Measurements from ENCODE around the gene LRRC49. TPM values are rescaled to one million over a fixed set of nuclear protein-coding genes. Genes with fewer than 3 reads are reported as not detected.
"Not testable (repeated sequence)": the region's sequence is repeated elsewhere in the genome, so short reads cannot be mapped to it uniquely, and the experiment has no call there.

LRRC49 gene
- total and polyA plus RNA-seq, 4 donors, result 11.0 to 15.2 (median 12.0) TPM

DNA sequence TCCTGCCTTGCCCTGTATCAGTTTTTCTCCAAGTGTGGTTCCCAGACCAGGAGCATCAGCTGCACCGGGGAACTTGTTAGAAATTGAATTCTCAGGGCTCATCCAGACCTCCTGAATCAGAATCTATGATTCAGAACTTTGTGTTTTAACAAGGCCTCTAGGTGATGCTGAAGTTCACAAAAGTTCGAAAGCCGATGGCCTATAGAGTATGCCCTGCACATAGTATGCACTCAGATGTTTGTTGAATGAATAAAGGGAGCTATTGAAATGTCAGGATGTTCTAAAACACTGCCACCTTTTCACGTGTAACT lies 38.0 kb upstream of the LRRC49 start:
- H3K4me1 ChIP-seq (ENCODE audit: control insufficient read depth in 1 of 2, insufficient read depth in 2 of 2, low read length in 2 of 2), result no peaks in the 10 kb centered on the region
- H3K9me3 ChIP-seq (ENCODE audit: control insufficient read depth, low read length), result no peaks in the 10 kb centered on the region
- H3K27me3 ChIP-seq (ENCODE audit: control insufficient read depth in 1 of 2, insufficient read depth in 2 of 2, low read length in 1 of 2), result no peaks in the 10 kb centered on the region
- no peak for DNase-seq
- ATAC-seq (ENCODE audit: low FRiP score), result no peak
- H3K27ac ChIP-seq (ENCODE audit: low read depth in 1 of 2, low read length in 2 of 2), result peak overlapping the region; percentile 82 to 83
- intact Hi-C loops (cut with DNase I), result no loop called here
- peak overlapping the region; percentile 72 to 73 for H3K4me3 ChIP-seq (ENCODE audit: low read length in 2 of 2)
- 26 to 34% methylated on average over 4 of the region's 4 CpGs for WGBS, 2 donors
- peaks cover 0 to 2% of the 10 kb centered on the region in 2 donors for H3K36me3 ChIP-seq (ENCODE audit: control insufficient read depth in 1 of 2, insufficient read depth in 2 of 2, low read length in 1 of 2)

DNA sequence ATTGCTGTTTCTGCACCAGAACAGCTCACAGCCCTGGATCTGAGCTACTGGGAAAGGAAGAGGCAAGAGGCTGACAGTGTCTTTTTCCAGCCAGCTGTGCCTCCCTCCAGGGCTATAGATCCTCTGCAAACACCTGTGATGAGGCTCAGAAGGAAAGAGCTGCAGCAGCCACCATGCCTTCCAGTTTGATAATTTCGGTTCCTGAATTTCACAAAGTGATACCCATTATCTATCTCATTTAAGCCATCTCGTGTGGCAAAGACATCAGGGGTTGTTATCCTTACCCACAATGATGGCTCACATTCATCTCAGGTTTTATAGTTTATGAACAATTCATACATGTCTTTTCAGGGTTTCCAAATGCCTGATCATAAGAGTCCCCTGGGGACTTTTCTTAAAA lies 36.9 kb upstream of the LRRC49 start:
- no peak overlapping the region for H3K4me3 ChIP-seq (ENCODE audit: low read length in 2 of 2)
- no peak for ATAC-seq (ENCODE audit: low FRiP score)
- no peaks in the 10 kb centered on the region for H3K4me1 ChIP-seq (ENCODE audit: control insufficient read depth in 1 of 2, insufficient read depth in 2 of 2, low read length in 2 of 2)
- peak overlapping the region in 1 of 2 donors; percentile 19 for H3K27ac ChIP-seq (ENCODE audit: low read depth in 1 of 2, low read length in 2 of 2)
- no peaks in the 10 kb centered on the region for H3K9me3 ChIP-seq (ENCODE audit: control insufficient read depth, low read length)
- 81 to 84% methylated on average over 2 of the region's 2 CpGs for WGBS, 2 donors
- no peak for DNase-seq
- H3K27me3 ChIP-seq (ENCODE audit: control insufficient read depth in 1 of 2, insufficient read depth in 2 of 2, low read length in 1 of 2), result no peaks in the 10 kb centered on the region
- H3K36me3 ChIP-seq (ENCODE audit: control insufficient read depth in 1 of 2, insufficient read depth in 2 of 2, low read length in 1 of 2), result peaks cover 0 to 2% of the 10 kb centered on the region in 2 donors
- intact Hi-C loops (cut with DNase I), result no loop called here

DNA sequence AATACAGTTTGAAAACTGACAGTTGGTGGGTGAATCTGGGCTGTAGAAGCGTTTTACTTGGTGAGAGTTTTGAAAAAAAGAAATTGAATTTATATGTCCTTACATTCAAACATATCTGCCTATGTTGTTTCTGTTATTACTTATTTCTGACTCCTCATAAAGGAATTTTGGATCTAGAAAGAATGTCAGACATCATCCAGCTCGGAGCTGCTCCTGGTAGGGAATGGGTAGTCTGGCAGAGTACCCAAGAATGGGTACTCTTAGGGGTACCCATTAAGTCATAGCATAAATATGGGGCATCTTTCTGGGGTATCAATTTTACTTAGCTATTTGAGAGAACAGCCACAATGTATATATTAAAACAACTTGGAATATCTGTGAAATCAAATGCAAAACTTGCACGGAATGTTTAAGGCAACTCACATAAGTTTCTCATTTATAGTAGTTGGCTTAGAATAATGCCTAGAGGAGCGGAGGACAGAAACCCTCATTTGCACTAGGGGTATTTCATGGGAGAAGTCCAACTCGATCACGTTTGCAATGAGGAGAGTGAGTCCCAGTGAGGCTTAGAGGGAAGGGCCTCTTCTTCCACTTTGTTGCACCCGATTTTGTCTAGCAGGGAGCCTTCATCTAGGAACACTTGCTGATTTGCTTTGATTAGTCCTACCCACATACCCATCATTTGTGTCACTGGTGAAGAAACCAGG lies 36.3 kb upstream of the LRRC49 start:
- no peak for DNase-seq
- intact Hi-C loops (cut with DNase I), result no loop called here
- Histone ChIP-seq H3K36me3 (ENCODE audit: control insufficient read depth in 1 of 2, insufficient read depth in 2 of 2, low read length in 1 of 2) (peaks cover 0 to 2% of the 10 kb centered on the region in 2 donors), H3K4me3 (ENCODE audit: low read length in 2 of 2) (no peak overlapping the region), H3K27me3 (ENCODE audit: control insufficient read depth in 1 of 2, insufficient read depth in 2 of 2, low read length in 1 of 2) (no peaks in the 10 kb centered on the region), H3K9me3 (ENCODE audit: control insufficient read depth, low read length) (no peaks in the 10 kb centered on the region), H3K27ac (ENCODE audit: low read depth in 1 of 2, low read length in 2 of 2) (peak overlapping the region in 1 of 2 donors; percentile 43), H3K4me1 (ENCODE audit: control insufficient read depth in 1 of 2, insufficient read depth in 2 of 2, low read length in 2 of 2) (no peaks in the 10 kb centered on the region)
- no peak for ATAC-seq (ENCODE audit: low FRiP score)
- 54 to 55% methylated on average over 7 of the region's 7 CpGs for WGBS, 2 donors

DNA sequence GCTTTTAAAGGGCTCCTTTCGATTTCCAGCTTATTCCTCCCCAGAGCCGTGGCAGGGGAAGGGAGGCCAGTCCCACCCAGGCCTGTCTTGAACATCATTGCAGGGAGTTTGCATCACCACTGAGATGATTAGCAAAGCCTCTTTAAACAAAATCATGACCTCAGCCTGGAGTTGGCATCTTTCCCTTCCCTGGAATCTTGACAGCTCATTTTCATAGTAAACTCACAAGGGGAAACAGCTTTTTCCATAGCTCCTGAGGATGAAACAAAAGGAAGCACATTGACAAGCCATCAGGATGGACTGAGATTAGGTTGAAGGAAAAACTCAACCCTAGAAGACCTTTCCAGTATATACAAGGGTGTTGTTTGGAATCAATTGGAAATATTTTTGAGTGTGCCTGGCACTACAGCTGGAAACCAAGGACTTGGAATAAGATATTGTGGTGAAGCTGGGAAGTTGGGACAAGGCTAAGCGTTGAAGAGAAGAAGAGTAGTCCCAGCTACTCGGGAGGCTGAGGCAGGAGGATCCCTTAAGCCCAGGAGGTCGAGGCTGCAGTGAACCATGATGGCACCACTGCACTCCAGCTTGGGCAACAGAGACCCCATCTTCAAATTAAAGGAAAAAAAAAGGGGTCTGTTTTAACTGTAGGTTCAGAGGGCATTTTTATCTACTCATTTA lies 35.6 kb upstream of the LRRC49 start:
- Histone ChIP-seq H3K27ac (ENCODE audit: low read depth in 1 of 2, low read length in 2 of 2) (peak overlapping the region in 1 of 2 donors; percentile 43), H3K9me3 (ENCODE audit: control insufficient read depth, low read length) (no peaks in the 10 kb centered on the region), H3K36me3 (ENCODE audit: control insufficient read depth in 1 of 2, insufficient read depth in 2 of 2, low read length in 1 of 2) (no peaks in the 10 kb centered on the region), H3K4me3 (ENCODE audit: low read length in 2 of 2) (no peak overlapping the region), H3K4me1 (ENCODE audit: control insufficient read depth in 1 of 2, insufficient read depth in 2 of 2, low read length in 2 of 2) (no peaks in the 10 kb centered on the region), H3K27me3 (ENCODE audit: control insufficient read depth in 1 of 2, insufficient read depth in 2 of 2, low read length in 1 of 2) (no peaks in the 10 kb centered on the region)
- DNase-seq (peak; percentile 82), ATAC-seq (ENCODE audit: low FRiP score) (peak; percentile 83)
- 43 to 45% methylated on average over 5 of the region's 5 CpGs for WGBS, 2 donors
- intact Hi-C loops (cut with DNase I), result no loop called here

DNA sequence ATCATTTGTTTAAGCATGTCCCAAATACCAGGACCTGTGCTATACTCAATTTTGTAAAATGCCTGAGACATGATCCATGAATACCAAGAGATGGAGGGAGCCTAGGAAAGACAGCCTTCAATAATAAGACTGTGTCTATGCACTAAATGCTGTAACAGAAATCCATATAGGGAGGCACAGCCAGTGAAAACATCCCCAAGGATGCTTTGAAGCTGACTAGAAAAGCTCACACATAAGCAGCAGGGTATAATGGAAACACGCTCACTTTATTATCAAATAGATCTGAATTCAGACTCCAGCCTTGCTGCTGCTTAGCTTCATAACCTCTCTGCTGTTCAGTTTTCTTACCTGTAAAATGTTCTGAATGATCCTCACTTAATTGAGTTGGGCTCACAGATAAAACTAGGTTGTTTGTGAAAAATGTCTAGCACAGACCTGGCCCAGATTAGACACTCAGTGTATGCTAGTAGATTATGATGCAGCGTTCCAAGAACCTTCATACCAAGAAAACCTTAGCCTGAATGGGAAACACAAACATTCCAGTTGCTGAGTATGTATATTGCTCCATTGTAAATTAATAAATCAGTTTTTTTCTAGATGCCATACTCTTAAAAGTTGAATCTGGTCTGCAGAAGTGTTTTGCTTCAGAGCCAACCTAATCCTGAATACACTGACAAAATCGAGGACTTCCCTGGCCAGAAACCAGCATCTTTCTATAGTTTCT lies 34.9 kb upstream of the LRRC49 start:
- H3K36me3 ChIP-seq (ENCODE audit: control insufficient read depth in 1 of 2, insufficient read depth in 2 of 2, low read length in 1 of 2), result no peaks in the 10 kb centered on the region
- no peak overlapping the region for H3K27ac ChIP-seq (ENCODE audit: low read depth in 1 of 2, low read length in 2 of 2)
- DNase-seq (no peak), ATAC-seq (ENCODE audit: low FRiP score) (no peak)
- 45 to 51% methylated on average over 3 of the region's 3 CpGs for WGBS, 2 donors
- H3K27me3 ChIP-seq (ENCODE audit: control insufficient read depth in 1 of 2, insufficient read depth in 2 of 2, low read length in 1 of 2), result no peaks in the 10 kb centered on the region
- intact Hi-C loops (cut with DNase I), result no loop called here
- no peaks in the 10 kb centered on the region for H3K9me3 ChIP-seq (ENCODE audit: control insufficient read depth, low read length)
- H3K4me3 ChIP-seq (ENCODE audit: low read length in 2 of 2), result no peak overlapping the region
- H3K4me1 ChIP-seq (ENCODE audit: control insufficient read depth in 1 of 2, insufficient read depth in 2 of 2, low read length in 2 of 2), result no peaks in the 10 kb centered on the region

DNA sequence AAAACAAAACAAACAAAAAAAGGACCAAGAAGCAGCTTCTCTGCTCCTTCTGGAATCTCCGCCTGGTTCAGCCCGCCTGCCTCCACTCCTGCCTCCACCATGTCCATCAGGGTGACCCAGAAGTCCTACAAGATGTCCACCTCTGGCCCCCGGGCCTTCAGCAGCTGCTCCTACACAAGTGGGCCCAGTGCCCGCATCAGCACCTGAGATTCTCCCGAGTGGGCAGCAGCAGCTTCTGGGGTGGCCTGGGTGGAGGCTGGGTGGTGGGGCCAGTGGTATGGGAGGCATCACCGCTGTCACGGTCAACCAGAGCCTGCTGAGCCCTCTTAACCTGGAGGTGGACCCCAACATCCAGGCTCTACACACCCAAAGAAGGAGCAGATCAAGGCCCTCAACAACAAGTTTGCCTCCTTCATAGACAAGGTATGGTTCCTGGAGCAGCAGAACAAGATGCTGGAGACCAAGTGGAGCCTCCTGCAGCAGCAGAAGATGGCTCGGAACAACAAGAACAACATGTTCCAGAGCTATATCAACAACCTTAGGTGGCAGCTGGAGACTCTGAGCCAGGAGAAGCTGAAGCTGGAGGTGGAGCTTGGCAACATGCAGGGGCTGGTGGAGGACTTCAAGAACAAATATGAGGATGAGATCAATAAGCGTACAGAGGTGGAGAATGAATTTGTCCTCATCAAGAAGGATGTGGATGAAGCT lies 33.9 kb upstream of the LRRC49 start:
- H3K4me1 ChIP-seq (ENCODE audit: control insufficient read depth in 1 of 2, insufficient read depth in 2 of 2, low read length in 2 of 2); H3K36me3 ChIP-seq (ENCODE audit: control insufficient read depth in 1 of 2, insufficient read depth in 2 of 2, low read length in 1 of 2); H3K4me3 ChIP-seq (ENCODE audit: low read length in 2 of 2); ATAC-seq (ENCODE audit: low FRiP score); H3K27ac ChIP-seq (ENCODE audit: low read depth in 1 of 2, low read length in 2 of 2); H3K27me3 ChIP-seq (ENCODE audit: control insufficient read depth in 1 of 2, insufficient read depth in 2 of 2, low read length in 1 of 2); H3K9me3 ChIP-seq (ENCODE audit: control insufficient read depth, low read length); intact Hi-C loops (cut with DNase I); DNase-seq: not testable (repeated sequence)
- 86 to 87% methylated on average over 9 of the region's 9 CpGs for WGBS, 2 donors

DNA sequence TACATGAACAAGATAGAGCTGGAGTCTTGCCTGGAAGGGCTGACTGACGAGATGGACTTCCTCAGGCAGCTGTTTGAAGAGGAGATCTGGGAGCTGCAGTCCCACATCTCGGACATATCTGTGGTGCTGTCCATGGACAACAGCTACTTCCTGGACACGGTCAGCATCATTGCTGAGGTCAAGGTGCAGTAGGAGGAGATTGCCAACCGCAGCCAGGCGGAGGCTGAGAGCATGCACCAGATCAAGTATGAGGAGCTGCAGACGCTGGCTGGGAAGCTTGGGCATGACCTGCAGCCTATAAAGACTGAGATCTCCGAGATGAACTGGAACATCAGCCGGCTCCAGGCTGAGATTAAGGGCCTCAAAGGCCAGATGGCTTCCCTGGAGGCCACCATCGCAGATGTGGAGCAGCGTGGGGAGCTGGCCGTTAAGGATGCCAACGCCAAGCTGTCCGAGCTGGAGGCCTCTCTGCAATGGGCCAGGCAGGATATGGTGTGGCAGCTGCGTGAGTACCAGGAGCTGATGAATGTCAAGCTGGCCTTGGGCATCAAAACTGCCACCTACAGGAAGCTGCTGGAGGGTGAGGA lies 33.2 kb upstream of the LRRC49 start:
- ATAC-seq (ENCODE audit: low FRiP score) (no peak), DNase-seq (no peak)
- Histone ChIP-seq H3K27me3 (ENCODE audit: control insufficient read depth in 1 of 2, insufficient read depth in 2 of 2, low read length in 1 of 2) (no peaks in the 10 kb centered on the region), H3K4me3 (ENCODE audit: low read length in 2 of 2) (no peak overlapping the region), H3K36me3 (ENCODE audit: control insufficient read depth in 1 of 2, insufficient read depth in 2 of 2, low read length in 1 of 2) (no peaks in the 10 kb centered on the region), H3K27ac (ENCODE audit: low read depth in 1 of 2, low read length in 2 of 2) (no peak overlapping the region), H3K9me3 (ENCODE audit: control insufficient read depth, low read length) (no peaks in the 10 kb centered on the region), H3K4me1 (ENCODE audit: control insufficient read depth in 1 of 2, insufficient read depth in 2 of 2, low read length in 2 of 2) (no peaks in the 10 kb centered on the region)
- 90 to 91% methylated on average over 14 of the region's 14 CpGs for WGBS, 2 donors
- intact Hi-C loops (cut with DNase I), result no loop called here

DNA sequence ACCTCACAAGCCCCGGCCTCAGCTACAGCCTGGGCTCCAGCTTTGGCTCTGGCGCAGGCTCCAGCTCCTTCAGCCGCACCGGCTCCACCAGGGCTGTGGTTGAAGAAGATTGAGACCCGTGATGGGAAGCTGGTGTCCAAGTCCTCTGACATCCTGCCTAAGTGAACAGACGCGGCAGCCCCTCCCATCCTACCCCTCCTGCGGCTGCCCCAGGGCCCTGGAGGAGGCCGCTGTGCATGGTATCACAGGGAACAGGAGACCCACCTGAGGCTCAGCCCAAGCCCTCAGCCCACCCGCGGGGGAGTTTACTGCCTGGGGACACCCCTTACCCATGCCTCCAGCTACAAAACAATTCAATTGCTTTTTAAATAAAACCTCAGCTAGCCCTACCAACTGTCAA lies 32.6 kb upstream of the LRRC49 start:
- intact Hi-C loops (cut with DNase I), result no loop called here
- H3K27me3 ChIP-seq (ENCODE audit: control insufficient read depth in 1 of 2, insufficient read depth in 2 of 2, low read length in 1 of 2), result no peaks in the 10 kb centered on the region
- WGBS, 2 donors, result 84 to 91% methylated on average over 11 of the region's 11 CpGs
- H3K4me1 ChIP-seq (ENCODE audit: control insufficient read depth in 1 of 2, insufficient read depth in 2 of 2, low read length in 2 of 2), result no peaks in the 10 kb centered on the region
- ATAC-seq (ENCODE audit: low FRiP score), result no peak
- DNase-seq, result no peak
- no peaks in the 10 kb centered on the region for H3K9me3 ChIP-seq (ENCODE audit: control insufficient read depth, low read length)
- H3K27ac ChIP-seq (ENCODE audit: low read depth in 1 of 2, low read length in 2 of 2), result no peak overlapping the region
- H3K36me3 ChIP-seq (ENCODE audit: control insufficient read depth in 1 of 2, insufficient read depth in 2 of 2, low read length in 1 of 2), result no peaks in the 10 kb centered on the region
- no peak overlapping the region for H3K4me3 ChIP-seq (ENCODE audit: low read length in 2 of 2)
